H9 (cell line): ENCODE data around the gene COL27A1. TPM values are rescaled to one million over a fixed set of nuclear protein-coding genes. Genes with fewer than 3 reads are reported as not detected.

Experiments used
- DNase-seq: peaks from one replicate; pipeline ENCODE4 v3.0.0-alpha.2; 2017
- H2AFZ ChIP-seq: one replicate; pipeline ENCODE4 v1.6.1; 2013; ENCODE audit warnings: mild to moderate bottlenecking, low read length, control low read depth, moderate library complexity
- H2AK5ac ChIP-seq: 2 replicates; pipeline ENCODE4 v1.6.1; 2013; ENCODE audit warnings: low read length, control low read depth, mixed read lengths; ENCODE audit not compliant: insufficient read length
- H2BK120ac ChIP-seq: one replicate; pipeline ENCODE4 v1.6.1; 2013; ENCODE audit warnings: low read depth, mild to moderate bottlenecking, low read length, control low read depth, inconsistent platforms; ENCODE audit not compliant: poor library complexity, severe bottlenecking
- H2BK12ac ChIP-seq: 2 replicates; pipeline ENCODE4 v1.6.1; 2013; ENCODE audit warnings: low read length, control low read depth, mixed read lengths, low read depth; ENCODE audit not compliant: insufficient read length
- H2BK15ac ChIP-seq: 2 replicates; pipeline ENCODE4 v1.6.1; 2013; ENCODE audit warnings: low read depth, low read length, control low read depth
- H2BK20ac ChIP-seq: one replicate; pipeline ENCODE4 v1.6.1; 2013; ENCODE audit warnings: low read depth, mild to moderate bottlenecking, low read length, control low read depth, inconsistent platforms; ENCODE audit not compliant: poor library complexity, severe bottlenecking
- H2BK5ac ChIP-seq: 2 replicates; pipeline ENCODE4 v1.6.1; 2013; ENCODE audit warnings: low read length, control low read depth, mixed read lengths; ENCODE audit not compliant: insufficient read length
- H3K14ac ChIP-seq: 2 replicates; pipeline ENCODE4 v1.6.1; 2013; ENCODE audit warnings: low read length, control low read depth; ENCODE audit not compliant: insufficient read depth
- H3K18ac ChIP-seq: 2 replicates; pipeline ENCODE4 v1.6.1; 2013; ENCODE audit warnings: low read depth, mild to moderate bottlenecking, mixed read lengths, low read length, control low read depth; ENCODE audit not compliant: insufficient read length
- H3K23ac ChIP-seq: 2 replicates; pipeline ENCODE4 v1.6.1; 2013; ENCODE audit warnings: low read length, control low read depth, mixed read lengths, low read depth; ENCODE audit not compliant: insufficient read length
- H3K23me2 ChIP-seq: 2 replicates; pipeline ENCODE4 v1.6.1; 2013; ENCODE audit warnings: low read depth, mild to moderate bottlenecking, mixed read lengths, low read length, control low read depth; ENCODE audit not compliant: insufficient read length, poor library complexity, severe bottlenecking
- H3K27ac ChIP-seq: 2 replicates; pipeline ENCODE4 v1.5.1; 2013; ENCODE audit warnings: low read length, control low read depth, mixed read lengths, low read depth; ENCODE audit not compliant: insufficient read length
- H3K27me3 ChIP-seq: 2 replicates; pipeline ENCODE4 v1.6.1; 2013; ENCODE audit warnings: low read length, control low read depth, inconsistent platforms; ENCODE audit not compliant: insufficient read depth
- H3K4ac ChIP-seq: 2 replicates; pipeline ENCODE4 v1.6.1; 2013; ENCODE audit warnings: low read depth, mild to moderate bottlenecking, control low read depth, inconsistent platforms, low read length, moderate library complexity
- H3K4me1 ChIP-seq: 2 replicates; pipeline ENCODE4 v1.6.1; 2013; ENCODE audit warnings: low read length, control low read depth, inconsistent platforms; ENCODE audit not compliant: insufficient read depth
- H3K4me2 ChIP-seq: 2 replicates; pipeline ENCODE4 v1.6.1; 2013; ENCODE audit warnings: low read length, control low read depth, mixed read lengths; ENCODE audit not compliant: insufficient read length, insufficient read depth
- H3K56ac ChIP-seq: 2 replicates; pipeline ENCODE4 v1.6.1; 2013; ENCODE audit warnings: low read depth, mild to moderate bottlenecking, mixed read lengths, low read length, control low read depth; ENCODE audit not compliant: insufficient read length
- H3K79me1 ChIP-seq: 2 replicates; pipeline ENCODE4 v1.6.1; 2013; ENCODE audit warnings: low read depth, mild to moderate bottlenecking, moderate library complexity, low read length, control low read depth, inconsistent platforms; ENCODE audit not compliant: insufficient read depth, poor library complexity, severe bottlenecking
- H3K79me2 ChIP-seq: 2 replicates; pipeline ENCODE4 v1.6.1; 2013; ENCODE audit warnings: low read length, control low read depth, inconsistent platforms; ENCODE audit not compliant: insufficient read depth
- H3K9ac ChIP-seq: 2 replicates; pipeline ENCODE4 v1.6.1; 2013; ENCODE audit warnings: low read length, control low read depth, mixed read lengths; ENCODE audit not compliant: insufficient read length; ENCODE audit errors: extremely low read depth
- H3K9me3 ChIP-seq: one replicate; pipeline ENCODE4 v1.6.1; 2013; ENCODE audit warnings: low read depth, low read length, inconsistent platforms; ENCODE audit not compliant: control insufficient read depth
- H3T11ph ChIP-seq: one replicate; pipeline ENCODE4 v1.6.1; 2013; ENCODE audit warnings: mild to moderate bottlenecking, low read length, control low read depth, inconsistent platforms
- H4K20me1 ChIP-seq: one replicate; pipeline ENCODE4 v1.6.1; 2013; ENCODE audit not compliant: control insufficient read depth, insufficient read length, insufficient read depth
- H4K5ac ChIP-seq: 2 replicates; pipeline ENCODE4 v1.6.1; 2013; ENCODE audit warnings: low read depth, mild to moderate bottlenecking, mixed read lengths, low read length, control low read depth; ENCODE audit not compliant: insufficient read length
- H4K8ac ChIP-seq: replicated peaks from 2 replicates; pipeline ENCODE4 v1.6.1; 2013; ENCODE audit warnings: low read length, control low read depth, mixed read lengths, low read depth; ENCODE audit not compliant: insufficient read length
- H4K91ac ChIP-seq: 2 replicates; pipeline ENCODE4 v1.6.1; 2013; ENCODE audit warnings: low read depth, mild to moderate bottlenecking, moderate library complexity, mixed read lengths, low read length, control low read depth; ENCODE audit not compliant: insufficient read length
- H3K27ac Mint-ChIP-seq, 3 experiments: 2 replicates in 2 of 3; 3 replicates in 1 of 3; pipeline ENCODE4 v1.8.0; 2020 to 2021; ENCODE audit warnings: mixed read lengths in 3 of 3, mild to moderate bottlenecking in 1 of 3, moderate library complexity in 1 of 3
- H3K27me3 Mint-ChIP-seq: 2 replicates; pipeline ENCODE4 v1.8.0; 2021; ENCODE audit warnings: low read depth, mild to moderate bottlenecking, moderate library complexity, mixed read lengths
- H3K36me3 Mint-ChIP-seq, 3 experiments: 2 replicates in 2 of 3; 3 replicates in 1 of 3; pipeline ENCODE4 v1.8.0; 2020 to 2021; ENCODE audit warnings: low read depth in 3 of 3, mixed read lengths in 3 of 3; ENCODE audit not compliant: insufficient read depth in 1 of 3
- H3K4me1 Mint-ChIP-seq, 2 experiments: 2 replicates each; pipeline ENCODE4 v1.8.0; 2020; ENCODE audit warnings: mixed read lengths in 2 of 2
- H3K4me3 Mint-ChIP-seq, 2 experiments: 2 replicates in 1 of 2; 3 replicates in 1 of 2; pipeline ENCODE4 v1.8.0; 2020 to 2021; ENCODE audit warnings: mild to moderate bottlenecking in 2 of 2, mixed read lengths in 2 of 2, moderate library complexity in 1 of 2
- H3K9me3 Mint-ChIP-seq, 2 experiments: 2 replicates in 1 of 2; 3 replicates in 1 of 2; pipeline ENCODE4 v1.8.0; 2020; ENCODE audit warnings: mild to moderate bottlenecking in 2 of 2, mixed read lengths in 2 of 2, moderate library complexity in 1 of 2
- WGBS: extraction: QIAGEN DNeasy Blood & Tissue Kit; methylation state at CpG from one replicate; pipeline ENCODE4 v1.1.7; 2013; ENCODE audit warnings: missing lambda C conversion rate, low lambda C conversion rate, mixed read lengths; ENCODE audit not compliant: insufficient read length; ENCODE audit errors: extremely low coverage; 5-methylcytosine and 5-hydroxymethylcytosine counted together
- total RNA-seq: library from RNA; stranded (reverse); gene quantifications from 2 replicates; pipeline ENCODE4 v1.2.1, GENCODE V29; 2021
- TF ChIP-seq, protein P1 (sequence below): fragments of 200-600 bp; sonication (generic); conservative IDR thresholded peaks from 3 replicates; pipeline ENCODE4 v1.8.0; 2021; ENCODE audit warnings: antibody characterized with exemption, mild to moderate bottlenecking

The COL27A1 gene
- total RNA-seq, 1 experiment from 2014 or later = 17.9 TPM

DNA sequence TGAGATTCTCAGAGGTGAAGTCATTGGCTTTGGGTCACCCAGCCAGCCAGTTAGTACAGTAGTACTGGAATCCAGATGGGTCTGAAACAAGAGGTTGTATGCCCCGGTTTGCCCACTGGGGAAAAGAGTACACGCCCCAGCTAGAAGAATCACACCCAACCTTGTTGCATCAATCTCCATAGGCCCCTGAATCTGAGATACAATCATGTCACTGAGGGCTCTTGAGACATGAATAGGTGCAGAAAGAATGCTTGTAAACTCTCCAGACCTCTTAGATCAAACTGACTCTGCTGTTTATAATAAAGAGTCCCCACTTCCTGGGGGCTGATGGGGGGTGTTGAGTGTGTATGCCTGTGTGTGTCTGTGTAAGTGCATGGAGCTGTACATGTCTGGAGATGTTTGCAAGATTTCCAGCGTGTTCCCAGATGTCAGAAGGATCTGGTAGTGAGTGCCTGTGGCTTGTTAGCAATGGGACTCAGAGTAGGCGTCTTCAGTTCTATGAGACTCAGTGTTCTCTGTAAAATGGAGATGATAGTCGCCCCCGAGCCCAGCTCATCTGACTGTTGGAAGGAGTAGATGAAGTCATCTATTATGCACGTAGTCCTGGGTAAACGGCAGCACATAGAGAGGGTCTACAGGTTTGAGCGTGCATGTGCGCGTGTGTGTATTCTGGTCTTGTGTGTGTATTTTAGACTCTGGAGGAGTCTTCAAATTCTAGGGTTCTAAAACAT, 48.2 kb downstream of the COL27A1 start:
- no peaks in the 10 kb centered on the region for H4K20me1 ChIP-seq
- H3K9me3 ChIP-seq = no peaks in the 10 kb centered on the region
- no peak overlapping the region for H3K14ac ChIP-seq
- no peak overlapping the region for H2BK20ac ChIP-seq
- no peak overlapping the region for H3K4me3 Mint-ChIP-seq
- H3K27ac ChIP-seq = no peak overlapping the region
- TF ChIP-seq, protein P1, sequence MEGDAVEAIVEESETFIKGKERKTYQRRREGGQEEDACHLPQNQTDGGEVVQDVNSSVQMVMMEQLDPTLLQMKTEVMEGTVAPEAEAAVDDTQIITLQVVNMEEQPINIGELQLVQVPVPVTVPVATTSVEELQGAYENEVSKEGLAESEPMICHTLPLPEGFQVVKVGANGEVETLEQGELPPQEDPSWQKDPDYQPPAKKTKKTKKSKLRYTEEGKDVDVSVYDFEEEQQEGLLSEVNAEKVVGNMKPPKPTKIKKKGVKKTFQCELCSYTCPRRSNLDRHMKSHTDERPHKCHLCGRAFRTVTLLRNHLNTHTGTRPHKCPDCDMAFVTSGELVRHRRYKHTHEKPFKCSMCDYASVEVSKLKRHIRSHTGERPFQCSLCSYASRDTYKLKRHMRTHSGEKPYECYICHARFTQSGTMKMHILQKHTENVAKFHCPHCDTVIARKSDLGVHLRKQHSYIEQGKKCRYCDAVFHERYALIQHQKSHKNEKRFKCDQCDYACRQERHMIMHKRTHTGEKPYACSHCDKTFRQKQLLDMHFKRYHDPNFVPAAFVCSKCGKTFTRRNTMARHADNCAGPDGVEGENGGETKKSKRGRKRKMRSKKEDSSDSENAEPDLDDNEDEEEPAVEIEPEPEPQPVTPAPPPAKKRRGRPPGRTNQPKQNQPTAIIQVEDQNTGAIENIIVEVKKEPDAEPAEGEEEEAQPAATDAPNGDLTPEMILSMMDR = no peak
- H3K4me2 ChIP-seq = no peak overlapping the region
- H2BK12ac ChIP-seq = no peak overlapping the region
- H4K5ac ChIP-seq = no peak overlapping the region
- no peaks in the 10 kb centered on the region for H3K4me1 ChIP-seq
- no peak overlapping the region for H3K27ac Mint-ChIP-seq
- no peak overlapping the region for H3K18ac ChIP-seq
- WGBS = no CpG with 5 or more reads among the region's 11 CpGs
- H2BK120ac ChIP-seq = no peak overlapping the region
- no peak overlapping the region for H2BK5ac ChIP-seq
- DNase-seq = no peak
- H3K23ac ChIP-seq = no peak overlapping the region
- H3K4ac ChIP-seq = no peak overlapping the region
- H2AK5ac ChIP-seq = no peak overlapping the region
- no peak overlapping the region for H3K56ac ChIP-seq
- no peak overlapping the region for H3K9ac ChIP-seq
- no peak overlapping the region for H2BK15ac ChIP-seq
- peaks cover 15 to 32% of the 10 kb centered on the region in 2 experiments for H3K4me1 Mint-ChIP-seq
- H3K27me3 ChIP-seq = no peaks in the 10 kb centered on the region
- H4K8ac ChIP-seq = no peak overlapping the region
- H3K27me3 Mint-ChIP-seq = no peaks in the 10 kb centered on the region
- H4K91ac ChIP-seq = no peak overlapping the region
- no peaks in the 10 kb centered on the region for H3K79me2 ChIP-seq
- no peaks in the 10 kb centered on the region for H3K23me2 ChIP-seq
- peaks cover 0 to 3% (median 0%) of the 10 kb centered on the region in 3 experiments; a peak in 2 of 7 replicates for H3K36me3 Mint-ChIP-seq
- H2AFZ ChIP-seq = no peak overlapping the region
- no peak overlapping the region for H3T11ph ChIP-seq
- H3K9me3 Mint-ChIP-seq = no peaks in the 10 kb centered on the region
- no peaks in the 10 kb centered on the region for H3K79me1 ChIP-seq
